PFSK-1 (cell line): Measurements from ENCODE around the gene FAHD2A.

Experiments used
- FOXP2 ChIP-seq: optimal IDR thresholded peaks from 2 replicates; pipeline ENCODE3; 2011; ENCODE audit warnings: borderline replicate concordance, control low read depth, inconsistent platforms; ENCODE audit not compliant: insufficient read depth; ENCODE audit errors: extremely low read length, extremely low read depth
- POLR2AphosphoS5 ChIP-seq: IDR thresholded peaks from 2 replicates; pipeline ENCODE4 v1.6.1; 2012; ENCODE audit warnings: low read depth, mild to moderate bottlenecking, control low read depth, low read length, moderate library complexity
- SIN3A ChIP-seq: IDR thresholded peaks from 2 replicates; pipeline ENCODE4 v1.6.1; 2012; ENCODE audit warnings: mild to moderate bottlenecking, low read length, moderate library complexity, borderline replicate concordance; ENCODE audit not compliant: insufficient read depth
- TAF1 ChIP-seq: IDR thresholded peaks from 2 replicates; pipeline ENCODE4 v1.6.1; 2012; ENCODE audit warnings: low read length, control low read depth, borderline replicate concordance; ENCODE audit not compliant: insufficient read depth
- TF ChIP-seq, protein P1 (sequence below), 2 experiments: IDR thresholded peaks; 2 replicates each; pipeline versions ENCODE4 v1.6.1 to v1.8.0; 2011 to 2012; ENCODE audit warnings: low read depth in 2 of 2, low read length in 2 of 2, control low read depth in 1 of 2, inconsistent platforms in 1 of 2, mild to moderate bottlenecking in 1 of 2, moderate library complexity in 1 of 2; ENCODE audit not compliant: insufficient read depth in 1 of 2

FAHD2A gene

DNA sequence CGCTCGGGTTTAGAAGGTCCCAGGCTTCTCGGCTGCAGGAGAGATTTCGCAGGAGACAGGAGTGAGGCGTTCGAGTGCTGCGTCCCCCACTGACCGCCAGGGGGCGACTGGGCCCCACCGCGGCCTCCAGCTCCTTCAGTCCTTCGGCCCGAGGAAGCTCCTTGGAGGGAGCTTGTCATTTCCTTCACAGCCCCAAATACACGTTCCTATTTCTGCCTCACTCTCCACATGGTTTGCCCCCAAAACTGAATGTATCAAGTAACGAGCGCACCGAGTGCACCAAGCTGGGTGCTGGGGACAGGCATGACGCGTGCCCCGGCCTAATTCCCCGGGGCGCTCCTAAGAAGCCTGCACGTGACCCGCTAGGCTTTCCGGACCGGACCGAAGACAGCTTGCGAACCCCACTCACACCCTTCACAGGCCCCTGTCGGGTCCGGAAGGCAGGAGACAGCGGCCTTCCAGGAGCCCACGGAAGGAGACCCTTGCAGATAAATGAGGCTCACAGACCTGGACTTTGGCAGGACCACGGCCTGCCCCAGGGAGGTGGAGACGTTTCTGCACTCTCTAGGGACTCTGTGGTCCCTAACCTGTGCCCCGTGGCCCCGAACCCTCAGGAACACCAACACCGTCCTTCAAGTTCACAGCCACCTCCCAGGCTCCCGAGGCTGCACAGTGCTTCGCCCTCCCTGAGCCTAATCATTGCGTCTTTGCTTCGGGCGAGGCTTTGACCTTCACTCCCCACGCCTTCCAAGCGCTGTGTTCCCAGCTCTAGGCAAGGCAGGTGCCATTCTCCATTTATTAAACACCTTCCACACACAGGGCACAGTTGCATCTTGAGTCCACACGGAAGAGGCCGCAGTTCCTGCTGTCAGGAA is 13.0 kb upstream of the FAHD2A start:
- peak; percentile 6 for TF ChIP-seq FOXP2
- TF ChIP-seq, protein P1, sequence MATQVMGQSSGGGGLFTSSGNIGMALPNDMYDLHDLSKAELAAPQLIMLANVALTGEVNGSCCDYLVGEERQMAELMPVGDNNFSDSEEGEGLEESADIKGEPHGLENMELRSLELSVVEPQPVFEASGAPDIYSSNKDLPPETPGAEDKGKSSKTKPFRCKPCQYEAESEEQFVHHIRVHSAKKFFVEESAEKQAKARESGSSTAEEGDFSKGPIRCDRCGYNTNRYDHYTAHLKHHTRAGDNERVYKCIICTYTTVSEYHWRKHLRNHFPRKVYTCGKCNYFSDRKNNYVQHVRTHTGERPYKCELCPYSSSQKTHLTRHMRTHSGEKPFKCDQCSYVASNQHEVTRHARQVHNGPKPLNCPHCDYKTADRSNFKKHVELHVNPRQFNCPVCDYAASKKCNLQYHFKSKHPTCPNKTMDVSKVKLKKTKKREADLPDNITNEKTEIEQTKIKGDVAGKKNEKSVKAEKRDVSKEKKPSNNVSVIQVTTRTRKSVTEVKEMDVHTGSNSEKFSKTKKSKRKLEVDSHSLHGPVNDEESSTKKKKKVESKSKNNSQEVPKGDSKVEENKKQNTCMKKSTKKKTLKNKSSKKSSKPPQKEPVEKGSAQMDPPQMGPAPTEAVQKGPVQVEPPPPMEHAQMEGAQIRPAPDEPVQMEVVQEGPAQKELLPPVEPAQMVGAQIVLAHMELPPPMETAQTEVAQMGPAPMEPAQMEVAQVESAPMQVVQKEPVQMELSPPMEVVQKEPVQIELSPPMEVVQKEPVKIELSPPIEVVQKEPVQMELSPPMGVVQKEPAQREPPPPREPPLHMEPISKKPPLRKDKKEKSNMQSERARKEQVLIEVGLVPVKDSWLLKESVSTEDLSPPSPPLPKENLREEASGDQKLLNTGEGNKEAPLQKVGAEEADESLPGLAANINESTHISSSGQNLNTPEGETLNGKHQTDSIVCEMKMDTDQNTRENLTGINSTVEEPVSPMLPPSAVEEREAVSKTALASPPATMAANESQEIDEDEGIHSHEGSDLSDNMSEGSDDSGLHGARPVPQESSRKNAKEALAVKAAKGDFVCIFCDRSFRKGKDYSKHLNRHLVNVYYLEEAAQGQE (IDR thresholded peaks at IDR 0.05; ENCODE audit: insufficient read depth in 1 of 2, low read depth in 2 of 2, low read length in 2 of 2) = no peak
- no peak for TF ChIP-seq SIN3A
- no peak for TF ChIP-seq TAF1
- no peak for TF ChIP-seq POLR2AphosphoS5

DNA sequence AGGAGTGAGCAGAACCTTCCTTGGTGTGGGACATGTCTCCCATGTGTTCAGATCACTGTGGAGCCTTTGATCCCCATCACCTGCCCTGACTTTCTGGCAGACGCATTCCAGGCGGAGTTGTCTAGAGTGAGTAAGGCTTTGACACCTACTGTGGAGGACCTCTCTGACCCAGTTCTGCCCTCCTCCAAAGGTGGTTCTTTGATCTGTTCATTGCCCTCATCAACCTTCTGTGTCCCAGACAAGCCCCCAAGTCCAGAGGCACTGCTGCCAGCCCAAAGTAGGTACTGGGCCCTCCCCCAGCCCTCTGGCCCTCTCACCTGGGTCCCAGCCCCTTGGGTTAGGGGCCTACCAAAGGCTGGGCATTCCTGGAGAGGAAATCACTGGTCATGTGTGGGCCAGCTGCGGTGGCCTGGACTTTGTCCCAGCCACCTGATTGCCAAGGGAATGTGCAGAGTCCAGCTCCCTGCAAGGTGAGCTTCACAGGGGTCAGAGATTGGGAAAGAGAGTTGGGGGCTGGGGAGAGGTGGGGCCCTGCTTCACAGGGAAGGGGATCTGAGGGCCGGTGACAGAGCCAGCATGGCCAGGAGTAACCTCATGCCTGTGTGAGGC is 12.1 kb upstream of the FAHD2A start:
- TF ChIP-seq, protein P1 (IDR thresholded peaks at IDR 0.05; ENCODE audit: insufficient read depth in 1 of 2, low read depth in 2 of 2, low read length in 2 of 2) = no peak
- TF ChIP-seq POLR2AphosphoS5 (no peak), TAF1 (no peak), SIN3A (no peak), FOXP2 (no peak)

DNA sequence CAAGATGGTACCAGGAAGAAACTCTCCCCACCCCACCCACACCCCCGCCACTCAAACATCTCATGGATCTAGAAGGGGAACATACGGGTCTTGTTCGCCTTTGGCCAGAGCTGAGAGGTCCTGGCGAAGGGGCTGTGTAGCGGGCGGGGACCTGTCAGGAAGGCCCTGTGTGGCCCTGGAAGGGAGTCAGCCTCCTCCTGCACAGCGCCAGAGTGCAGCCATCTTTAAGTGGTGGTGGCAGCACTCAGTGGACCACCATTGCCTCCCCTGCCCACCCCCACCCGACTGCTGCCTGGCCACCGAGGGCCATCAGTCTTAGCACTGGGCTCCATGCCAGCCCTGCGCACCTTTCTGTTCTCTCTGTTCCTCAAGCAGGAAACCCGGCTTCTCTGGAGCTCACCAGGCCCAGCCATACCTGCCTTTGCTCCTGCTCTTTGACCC is 11.6 kb upstream of the FAHD2A start:
- TF ChIP-seq POLR2AphosphoS5 = no peak
- TF ChIP-seq TAF1 = no peak
- TF ChIP-seq, protein P1 (IDR thresholded peaks at IDR 0.05; ENCODE audit: insufficient read depth in 1 of 2, low read depth in 2 of 2, low read length in 2 of 2) = no peak
- TF ChIP-seq FOXP2 = no peak
- TF ChIP-seq SIN3A = no peak

DNA sequence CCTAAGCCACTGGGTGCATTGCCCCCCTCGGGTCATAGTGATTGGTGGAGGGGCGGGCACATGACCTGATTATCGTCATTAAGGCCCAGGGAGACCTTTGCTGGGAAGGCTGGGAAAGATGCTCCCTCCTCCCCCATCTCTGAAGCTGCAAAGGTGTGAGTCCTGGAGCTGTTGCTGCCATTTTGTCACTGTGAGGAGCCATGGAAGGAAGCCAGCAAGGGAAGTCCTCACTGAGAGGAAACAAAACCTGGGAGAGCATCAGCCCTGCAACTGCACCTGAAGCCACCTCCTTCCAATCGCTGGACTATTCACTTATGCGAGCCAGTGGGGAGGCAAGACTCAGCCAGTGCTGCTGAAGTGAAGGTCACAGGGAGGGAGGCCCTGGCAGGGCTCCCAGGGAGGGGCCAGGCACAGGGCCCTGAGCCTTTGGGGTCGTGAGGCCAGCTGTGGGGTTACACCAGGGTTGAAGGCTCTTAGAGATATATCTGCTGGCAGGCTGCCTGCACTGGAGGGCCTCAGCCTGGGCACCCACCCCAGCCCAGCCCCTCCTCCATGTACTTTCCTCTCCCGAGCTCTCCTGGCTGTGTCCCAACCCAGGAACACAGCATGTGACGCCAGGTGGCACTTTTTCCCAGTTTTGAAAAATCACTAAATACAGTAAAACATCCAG is 10.7 kb upstream of the FAHD2A start:
- TF ChIP-seq FOXP2 (no peak), TAF1 (no peak), SIN3A (no peak), POLR2AphosphoS5 (no peak)
- TF ChIP-seq, protein P1 (IDR thresholded peaks at IDR 0.05; ENCODE audit: insufficient read depth in 1 of 2, low read depth in 2 of 2, low read length in 2 of 2) = no peak
